ENCODE results near the gene UQCRC2. TPM values are rescaled to one million over a fixed set of nuclear protein-coding genes. Genes with fewer than 3 reads are reported as not detected.

UQCRC2 gene
- polyA plus RNA-seq, 1 donor (not counting 4 experiments of a cell fraction or from before 2014, with no cell fraction given), result 255 TPM

DNA sequence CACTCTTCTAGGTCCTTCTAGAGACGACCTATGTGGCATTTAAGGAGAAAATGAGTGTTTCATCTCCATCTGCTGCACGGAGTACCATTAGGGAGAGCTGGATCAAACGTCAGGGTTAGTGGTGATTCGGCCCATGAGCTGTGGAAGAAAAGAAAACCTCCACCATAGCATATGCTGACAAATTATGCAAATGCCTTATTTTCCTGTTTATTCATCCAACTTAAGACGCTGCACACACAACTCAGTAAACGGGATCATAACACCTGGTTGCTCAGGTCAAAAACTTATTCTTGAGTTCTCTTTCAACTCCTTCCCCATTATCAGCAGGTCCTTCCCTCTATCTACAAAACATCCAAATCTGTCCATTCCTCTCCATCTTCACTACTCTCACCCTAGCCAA is 53.5 kb downstream of the UQCRC2 start:
- DNase-seq (ENCODE audit: low read depth, low spot score) (no peak), FAIRE-seq (no peak)
- peaks cover 2% of the 10 kb centered on the region for H3K9me1 ChIP-seq (ENCODE audit: control insufficient read depth, extremely low read depth, insufficient read depth, low read length)
- peaks cover 3% of the 10 kb centered on the region for H4K20me1 ChIP-seq (ENCODE audit: control insufficient read depth, extremely low read depth, insufficient read depth, low read length)
- H3K4me3 ChIP-seq (ENCODE audit: control insufficient read depth in 2 of 3, extremely low read depth in 1 of 3, insufficient read depth in 2 of 3, low read depth in 1 of 3, low read length in 3 of 3), result no peak overlapping the region
- H3K4me1 ChIP-seq (ENCODE audit: control insufficient read depth, extremely low read depth, insufficient read depth, low read length), result peaks cover 25% of the 10 kb centered on the region
- TF ChIP-seq, protein P1, sequence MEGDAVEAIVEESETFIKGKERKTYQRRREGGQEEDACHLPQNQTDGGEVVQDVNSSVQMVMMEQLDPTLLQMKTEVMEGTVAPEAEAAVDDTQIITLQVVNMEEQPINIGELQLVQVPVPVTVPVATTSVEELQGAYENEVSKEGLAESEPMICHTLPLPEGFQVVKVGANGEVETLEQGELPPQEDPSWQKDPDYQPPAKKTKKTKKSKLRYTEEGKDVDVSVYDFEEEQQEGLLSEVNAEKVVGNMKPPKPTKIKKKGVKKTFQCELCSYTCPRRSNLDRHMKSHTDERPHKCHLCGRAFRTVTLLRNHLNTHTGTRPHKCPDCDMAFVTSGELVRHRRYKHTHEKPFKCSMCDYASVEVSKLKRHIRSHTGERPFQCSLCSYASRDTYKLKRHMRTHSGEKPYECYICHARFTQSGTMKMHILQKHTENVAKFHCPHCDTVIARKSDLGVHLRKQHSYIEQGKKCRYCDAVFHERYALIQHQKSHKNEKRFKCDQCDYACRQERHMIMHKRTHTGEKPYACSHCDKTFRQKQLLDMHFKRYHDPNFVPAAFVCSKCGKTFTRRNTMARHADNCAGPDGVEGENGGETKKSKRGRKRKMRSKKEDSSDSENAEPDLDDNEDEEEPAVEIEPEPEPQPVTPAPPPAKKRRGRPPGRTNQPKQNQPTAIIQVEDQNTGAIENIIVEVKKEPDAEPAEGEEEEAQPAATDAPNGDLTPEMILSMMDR (optimal IDR thresholded peaks at IDR 0.05 in 1 of 3, IDR thresholded peaks at IDR 0.05 in 1 of 3, conservative IDR thresholded peaks at IDR 0.05 in 1 of 3; ENCODE audit: extremely low read depth in 1 of 3, insufficient read depth in 2 of 3, low read length in 3 of 3), result no peak
- TF ChIP-seq EZH2 (IDR thresholded peaks at IDR 0.05; ENCODE audit: low read length), result no peak
- peak overlapping the region; percentile 87 for H3K4me2 ChIP-seq (ENCODE audit: control insufficient read depth, extremely low read depth, insufficient read depth, low read depth, low read length)
- dilution Hi-C loops (cut with MboI; ENCODE audit: extremely low pct_ligation_motif_present, low sequenced_read_pairs), result no loop called here
- no peak overlapping the region for H3K27ac ChIP-seq (ENCODE audit: control insufficient read depth, insufficient read depth, low read length)
- H3K9ac ChIP-seq (ENCODE audit: control insufficient read depth, extremely low read depth, insufficient read depth, low read length), result no peak overlapping the region
- no peaks in the 10 kb centered on the region for H3K9me3 ChIP-seq (ENCODE audit: control insufficient read depth, low read depth, low read length)
- no peak overlapping the region for H2AFZ ChIP-seq (ENCODE audit: control insufficient read depth, low read length)
- peaks cover 0 to 3% of the 10 kb centered on the region in 2 experiments for H3K36me3 ChIP-seq (ENCODE audit: control insufficient read depth in 2 of 2, extremely low read depth in 1 of 2, insufficient read depth in 2 of 2, low read length in 2 of 2)
- H3K27me3 ChIP-seq (ENCODE audit: control insufficient read depth, extremely low read depth, insufficient read depth, low read length), result no peaks in the 10 kb centered on the region
- H3K79me2 ChIP-seq (ENCODE audit: control insufficient read depth, insufficient read depth, low read length), result peaks cover 42% of the 10 kb centered on the region

DNA sequence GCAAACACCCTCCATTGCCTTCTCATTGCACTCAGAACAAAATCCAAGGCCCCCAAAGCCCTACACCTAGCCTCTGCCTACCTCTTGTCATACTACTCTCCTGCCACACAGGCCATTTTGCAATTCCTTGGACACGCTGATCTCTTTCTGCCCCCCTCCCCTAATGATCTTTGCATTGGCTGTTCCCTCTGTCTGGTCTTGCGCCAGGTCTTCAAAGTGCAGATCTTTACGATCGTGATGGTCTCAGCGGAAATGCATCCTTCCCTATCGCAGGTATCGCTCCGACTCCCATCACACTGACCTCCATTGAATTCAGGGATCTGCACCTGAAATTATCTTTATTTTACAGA is 54.0 kb downstream of the UQCRC2 start:
- Histone ChIP-seq H3K9me1 (ENCODE audit: control insufficient read depth, extremely low read depth, insufficient read depth, low read length) (peaks cover 2% of the 10 kb centered on the region), H3K27me3 (ENCODE audit: control insufficient read depth, extremely low read depth, insufficient read depth, low read length) (no peaks in the 10 kb centered on the region), H4K20me1 (ENCODE audit: control insufficient read depth, extremely low read depth, insufficient read depth, low read length) (peaks cover 7% of the 10 kb centered on the region), H3K27ac (ENCODE audit: control insufficient read depth, insufficient read depth, low read length) (peak overlapping the region; percentile 75), H3K4me3 (ENCODE audit: control insufficient read depth in 2 of 3, extremely low read depth in 1 of 3, insufficient read depth in 2 of 3, low read depth in 1 of 3, low read length in 3 of 3) (peak overlapping the region; percentile 73 to 91 (median 78)), H3K4me1 (ENCODE audit: control insufficient read depth, extremely low read depth, insufficient read depth, low read length) (peaks cover 24% of the 10 kb centered on the region), H3K9me3 (ENCODE audit: control insufficient read depth, low read depth, low read length) (no peaks in the 10 kb centered on the region), H3K36me3 (ENCODE audit: control insufficient read depth in 2 of 2, extremely low read depth in 1 of 2, insufficient read depth in 2 of 2, low read length in 2 of 2) (peaks cover 0 to 3% of the 10 kb centered on the region in 2 experiments), H2AFZ (ENCODE audit: control insufficient read depth, low read length) (peak overlapping the region; percentile 27), H3K79me2 (ENCODE audit: control insufficient read depth, insufficient read depth, low read length) (peaks cover 47% of the 10 kb centered on the region), H3K4me2 (ENCODE audit: control insufficient read depth, extremely low read depth, insufficient read depth, low read depth, low read length) (peak overlapping the region; percentile 87), H3K9ac (ENCODE audit: control insufficient read depth, extremely low read depth, insufficient read depth, low read length) (peak overlapping the region; percentile 81)
- DNase-seq (ENCODE audit: low read depth, low spot score) (no peak), FAIRE-seq (no peak)
- no peak for TF ChIP-seq EZH2 (IDR thresholded peaks at IDR 0.05; ENCODE audit: low read length)
- TF ChIP-seq, protein P1 (optimal IDR thresholded peaks at IDR 0.05 in 1 of 3, IDR thresholded peaks at IDR 0.05 in 1 of 3, conservative IDR thresholded peaks at IDR 0.05 in 1 of 3; ENCODE audit: extremely low read depth in 1 of 3, insufficient read depth in 2 of 3, low read length in 3 of 3), result no peak
- dilution Hi-C loops (cut with MboI; ENCODE audit: extremely low pct_ligation_motif_present, low sequenced_read_pairs), result no loop called here
